HG03139 (cell line): ENCODE data around the gene CRABP2.

Experiments
- ATAC-seq: cut with Tn5 transposase; IDR thresholded peaks from one replicate; pipeline ENCODE4 v1.9.1; 2021; ENCODE audit not compliant: unreplicated experiment

CRABP2 gene

DNA sequence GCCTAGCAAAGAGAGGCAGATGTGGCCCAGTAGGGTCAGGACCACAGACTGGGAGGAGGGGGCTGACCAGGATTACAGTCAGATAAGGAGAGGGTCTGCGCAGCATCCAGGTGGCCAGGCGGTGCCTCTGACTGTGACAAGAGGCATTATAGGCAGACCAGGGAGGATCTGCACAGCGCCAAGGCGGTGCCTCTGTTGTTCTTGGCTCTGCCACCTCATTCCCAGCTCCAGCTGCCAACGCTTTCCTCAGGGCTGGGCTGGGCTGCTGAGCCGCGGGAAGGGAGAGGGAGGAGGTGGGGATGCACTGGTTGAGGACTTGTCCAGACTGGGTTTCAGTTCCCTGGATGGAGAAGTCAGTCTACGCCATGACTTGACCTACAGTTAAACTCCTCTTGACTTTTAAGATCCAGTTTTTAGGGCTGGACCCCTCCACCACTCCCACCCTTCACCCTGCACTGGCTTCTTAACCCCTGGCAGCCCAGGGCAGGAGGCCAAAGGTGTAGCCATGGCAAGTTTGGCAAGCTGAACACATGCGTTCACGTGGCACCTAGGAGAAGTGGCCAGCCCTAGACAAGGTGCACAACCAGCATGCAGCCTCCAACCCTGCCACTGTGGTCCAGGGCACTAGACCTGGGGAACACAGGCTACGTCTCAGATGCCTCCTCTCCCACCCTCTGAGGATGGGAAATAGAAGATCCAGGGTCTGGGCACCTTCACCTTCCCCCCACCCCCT is 4.5 kb upstream of the CRABP2 start:
- ATAC-seq, result no peak

DNA sequence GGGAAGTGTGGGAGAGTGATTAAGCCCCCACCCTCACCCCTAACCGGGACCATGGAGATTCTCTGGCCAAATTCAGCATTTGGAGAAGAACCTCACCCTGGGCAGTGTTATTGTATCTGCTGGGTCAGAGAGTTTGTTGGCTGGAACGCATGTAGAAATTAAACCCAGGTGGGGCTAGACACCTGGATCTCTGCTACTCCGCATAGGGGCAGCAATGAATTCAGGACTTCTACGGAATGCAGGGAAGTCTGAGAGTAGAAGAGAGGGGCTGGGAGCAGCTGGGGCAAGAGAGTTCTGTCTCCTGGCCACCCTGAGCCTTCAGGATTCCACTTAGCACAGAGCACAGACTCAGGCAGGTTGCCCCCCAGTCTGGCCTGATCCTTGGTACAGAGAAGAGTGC is 3.6 kb upstream of the CRABP2 start:
- no peak for ATAC-seq

- no peak for ATAC-seq
Observed at GRCh38 chr1:156708218-156708661, 2.9 kb upstream of the CRABP2 start.

DNA sequence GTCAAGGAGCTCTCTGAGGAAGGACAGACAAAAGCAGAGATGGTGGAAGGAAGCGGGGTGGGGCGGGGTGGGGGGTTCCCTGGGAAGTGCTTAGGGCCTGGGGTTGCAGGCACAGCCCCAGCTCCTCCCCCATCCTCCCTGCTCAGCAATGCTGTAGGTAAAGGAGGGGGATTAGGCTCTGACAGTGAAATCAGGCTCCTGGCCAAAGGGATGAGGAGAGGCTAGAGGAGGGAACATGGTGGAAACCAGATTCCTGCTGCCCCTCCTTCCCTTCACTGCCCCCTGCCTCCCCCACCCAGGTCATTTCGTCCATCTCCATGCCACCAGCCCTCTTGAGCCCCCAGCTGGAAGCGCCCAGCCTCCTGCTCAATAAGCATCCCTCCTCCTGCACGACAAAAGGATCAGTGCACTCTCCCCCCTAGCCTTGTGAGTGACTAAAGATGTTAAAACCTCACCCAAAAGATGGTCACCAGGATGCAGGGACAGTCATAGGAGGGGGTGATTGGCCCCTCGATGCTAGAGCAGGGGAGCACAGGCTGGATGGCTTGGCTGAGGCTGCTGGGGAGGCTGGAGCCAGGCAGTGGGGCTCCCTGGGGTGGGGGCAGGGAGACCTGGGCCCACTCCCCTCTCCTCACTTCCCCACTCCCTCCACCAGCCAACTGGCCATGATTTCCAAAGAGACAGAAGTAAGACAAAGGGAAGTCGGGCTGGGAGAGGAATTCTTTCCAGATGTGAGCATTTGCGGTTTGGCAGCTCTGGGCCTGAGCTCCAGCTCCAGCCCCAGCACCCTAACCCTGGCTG is 2.2 kb upstream of the CRABP2 start:
- no peak for ATAC-seq

- ATAC-seq, result no peak
Observed at GRCh38 chr1:156706657-156707416, 1.5 kb upstream of the CRABP2 start.

- ATAC-seq, result no peak
Observed at GRCh38 chr1:156705918-156706656, 704 bp upstream of the CRABP2 start.

- ATAC-seq, result no peak
Observed at GRCh38 chr1:156704930-156705320, 458 bp downstream of the CRABP2 start.

DNA sequence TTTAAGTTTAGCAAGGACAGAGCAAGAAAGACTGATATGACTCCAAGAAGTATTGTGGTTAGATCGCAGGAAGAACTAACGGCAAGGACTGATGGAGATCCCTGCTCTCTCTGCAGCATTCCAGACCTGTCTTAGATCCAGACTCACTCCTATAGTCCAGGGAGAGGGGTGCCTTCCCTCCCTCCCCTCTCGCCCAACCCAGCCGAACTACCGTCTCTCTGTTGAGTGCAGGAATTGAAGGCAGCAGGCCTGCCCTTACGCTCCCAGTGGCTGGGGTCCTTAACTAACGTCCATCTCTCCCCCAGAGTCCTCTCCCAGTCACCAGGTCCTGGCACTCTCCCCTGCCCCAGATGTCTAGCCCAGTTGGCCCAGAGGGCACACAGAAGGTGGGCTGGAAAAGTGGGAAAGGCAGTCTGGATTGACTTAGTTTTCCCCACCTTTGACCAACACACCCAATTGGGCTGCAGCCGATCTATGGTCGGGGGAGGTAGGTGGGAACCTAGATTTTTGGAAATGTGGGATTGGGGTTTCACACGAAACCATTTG is 1.1 kb downstream of the CRABP2 start:
- no peak for ATAC-seq

- ATAC-seq, result no peak
Observed at GRCh38 chr1:156703741-156704140, 1.6 kb downstream of the CRABP2 start.

DNA sequence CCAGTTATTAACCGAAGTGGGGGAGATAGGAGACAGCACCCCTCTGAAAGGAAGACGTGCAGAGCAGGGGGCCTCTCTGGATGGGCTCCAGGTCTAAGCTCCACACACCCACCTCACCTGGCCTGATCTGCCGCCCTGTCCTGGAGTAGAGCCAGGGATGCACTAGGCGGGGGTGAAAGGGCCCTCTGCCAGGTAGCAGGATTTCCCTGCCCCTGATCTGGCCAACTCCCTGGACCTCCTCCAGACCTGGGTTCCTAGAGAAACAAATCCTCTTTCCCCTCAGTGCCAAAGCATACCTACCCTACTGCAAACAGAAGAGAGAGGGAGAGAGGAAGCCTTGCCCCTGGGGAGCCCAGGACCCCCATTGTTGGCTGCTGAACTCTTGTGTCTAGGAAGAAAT is 2.0 kb downstream of the CRABP2 start:
- no peak for ATAC-seq

DNA sequence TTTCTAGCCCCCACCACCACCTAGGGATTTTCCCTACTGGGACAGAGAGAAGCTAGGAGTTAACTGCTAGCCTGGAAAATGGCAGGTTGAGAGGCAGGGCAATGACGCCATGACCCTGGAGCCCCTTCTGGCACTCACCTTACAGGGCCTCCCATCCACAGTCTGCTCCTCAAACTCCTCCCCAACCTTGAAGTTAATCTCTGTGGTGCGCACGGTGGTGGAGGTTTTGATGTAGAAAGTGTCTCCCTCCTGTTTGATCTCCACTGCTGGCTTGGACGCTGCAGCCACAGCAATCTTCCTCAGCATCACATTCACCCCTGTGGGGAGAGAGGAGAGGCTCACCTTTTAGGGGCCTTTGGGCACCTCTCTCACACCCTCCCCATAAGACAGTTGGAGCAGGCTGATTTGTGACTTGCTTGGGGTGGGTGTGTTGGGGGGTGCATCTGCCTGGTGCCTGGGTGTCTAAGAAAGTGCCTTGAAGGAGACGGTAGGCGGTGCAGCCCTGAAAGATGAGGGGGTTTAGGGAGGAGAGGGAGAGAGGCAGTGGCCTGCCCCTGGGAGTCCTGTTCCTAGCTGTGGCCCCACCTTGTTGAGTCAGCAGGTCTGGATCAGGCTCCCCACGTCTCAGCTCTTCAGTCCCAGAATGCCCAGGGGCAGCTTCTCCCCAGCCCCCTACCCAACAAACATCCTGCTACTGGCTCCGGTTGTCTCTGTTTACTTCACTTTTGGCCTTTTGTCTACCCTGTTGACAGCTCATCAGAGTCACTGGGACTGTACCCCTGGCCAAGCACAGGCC is 4.4 kb downstream of the CRABP2 start:
- ATAC-seq, result no peak

DNA sequence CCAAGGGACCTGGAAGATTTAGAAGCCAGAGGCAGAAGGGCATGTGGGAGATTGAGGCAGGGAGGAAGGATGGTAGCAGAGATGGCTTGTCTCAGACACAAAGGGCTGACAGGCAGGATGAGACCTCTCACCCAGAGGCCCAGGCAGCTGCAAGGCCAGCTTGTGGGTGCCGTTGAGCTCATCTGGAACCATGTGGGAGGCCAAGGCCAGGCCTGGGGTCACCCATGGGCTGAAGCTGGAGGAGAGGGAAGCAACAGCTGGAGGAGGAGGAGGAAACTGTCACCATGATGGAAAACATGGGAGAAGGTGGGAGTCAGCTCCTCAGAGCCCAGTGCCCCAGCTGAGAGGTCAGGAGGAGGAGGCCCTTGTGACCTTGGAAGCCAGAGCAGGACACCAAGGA is 6.4 kb downstream of the CRABP2 start:
- no peak for ATAC-seq

- ATAC-seq, result no peak
Observed at GRCh38 chr1:156697481-156697880, 7.9 kb downstream of the CRABP2 start.

DNA sequence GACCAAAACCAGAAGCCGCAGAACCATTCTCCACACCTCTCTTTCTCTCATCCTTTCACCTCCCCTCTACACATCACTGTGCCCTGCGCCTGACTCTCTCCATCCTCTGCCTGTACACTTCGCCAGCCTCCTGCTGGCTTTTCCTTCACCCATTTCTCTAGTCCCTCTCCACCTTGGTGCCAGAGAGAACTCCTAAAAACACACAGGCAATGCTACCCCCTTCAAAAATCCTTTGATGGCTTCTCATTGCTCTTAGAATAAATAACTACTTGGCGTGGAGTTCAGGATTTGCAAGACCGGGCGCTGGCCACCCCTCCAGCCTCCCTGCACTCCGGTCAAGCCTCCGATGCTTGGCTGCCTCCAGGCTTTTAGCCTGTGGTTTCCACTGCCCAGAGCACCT is 8.6 kb downstream of the CRABP2 start:
- no peak for ATAC-seq

GRCh38 chr1:156694690-156694962 is 10.8 kb downstream of the CRABP2 start:
- ATAC-seq, result no peak

- no peak for ATAC-seq
Observed at GRCh38 chr1:156693848-156694689, 11.3 kb downstream of the CRABP2 start.

- no peak for ATAC-seq
Observed at GRCh38 chr1:156692925-156693847, 12.2 kb downstream of the CRABP2 start.

DNA sequence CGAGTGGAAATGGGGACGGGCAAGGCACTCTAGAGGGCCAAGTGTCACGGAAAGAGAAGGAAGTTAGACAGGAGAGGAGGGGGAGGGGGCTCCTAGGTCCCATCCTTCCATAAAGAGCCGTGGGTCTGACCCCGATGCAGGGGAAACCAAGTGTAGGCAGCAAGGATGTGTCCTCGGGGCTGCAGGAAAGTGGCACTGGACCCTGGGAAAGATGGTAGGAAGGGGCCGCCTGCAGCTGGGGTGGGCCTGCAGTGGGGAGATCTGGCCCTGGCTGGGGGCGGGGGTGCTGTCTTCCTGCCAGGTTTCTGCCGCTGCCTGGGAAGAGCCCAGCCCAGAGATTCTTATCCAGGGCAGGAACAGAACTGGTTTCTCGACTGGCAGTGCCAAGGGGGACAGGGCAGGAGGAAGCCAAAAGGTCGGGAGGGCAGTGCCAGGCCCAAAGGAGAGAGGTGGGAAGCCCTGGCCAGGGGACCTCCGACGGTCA is 12.9 kb downstream of the CRABP2 start:
- no peak for ATAC-seq
